Skeletal muscle tissue (tissue), 4 donors: ENCODE measurements around the gene SLC35A5. TPM values are rescaled to one million over a fixed set of nuclear protein-coding genes. Genes with fewer than 3 reads are reported as not detected.

Experiments used
- H3K27ac ChIP-seq: one replicate; pipeline ENCODE4 v1.7.0; 2013; ENCODE audit warnings: mild to moderate bottlenecking, low read depth, low read length, inconsistent platforms
- H3K27me3 ChIP-seq, 3 donors: one replicate each; pipeline ENCODE4 v1.7.0; 2013; ENCODE audit warnings: low read length in 3 of 3; ENCODE audit not compliant: control insufficient read depth in 3 of 3, insufficient read depth in 3 of 3
- H3K36me3 ChIP-seq, 3 donors: one replicate each; pipeline ENCODE4 v1.7.0; 2013; ENCODE audit warnings: low read length in 3 of 3; ENCODE audit not compliant: control insufficient read depth in 3 of 3, insufficient read depth in 3 of 3
- H3K4me1 ChIP-seq, 3 donors: one replicate each; pipeline ENCODE4 v1.7.0; 2013; ENCODE audit warnings: low read length in 3 of 3, mild to moderate bottlenecking in 3 of 3; ENCODE audit not compliant: control insufficient read depth in 3 of 3, insufficient read depth in 3 of 3
- H3K4me3 ChIP-seq, 3 donors: one replicate each; pipeline ENCODE4 v1.7.0; 2013; ENCODE audit warnings: low read length in 3 of 3
- H3K9ac ChIP-seq, 3 donors: one replicate each; pipeline ENCODE4 v1.7.0; 2013; ENCODE audit warnings: low read length in 3 of 3, mild to moderate bottlenecking in 3 of 3, moderate library complexity in 2 of 3, low read depth in 1 of 3
- H3K9me3 ChIP-seq, 3 donors: one replicate each; pipeline ENCODE4 v1.7.0; 2013; ENCODE audit warnings: low read length in 3 of 3; ENCODE audit not compliant: control insufficient read depth in 3 of 3
- total RNA-seq: library from RNA; depleted of rRNA; stranded (reverse); fragments of >200 nt; gene quantifications from one replicate; pipeline ENCODE4 v1.2.3, GENCODE V29; 2014
- donor health status: Osteomylitis.

Gene SLC35A5
- total RNA-seq, 1 donor from 2014 or later, result 17.7 TPM

DNA sequence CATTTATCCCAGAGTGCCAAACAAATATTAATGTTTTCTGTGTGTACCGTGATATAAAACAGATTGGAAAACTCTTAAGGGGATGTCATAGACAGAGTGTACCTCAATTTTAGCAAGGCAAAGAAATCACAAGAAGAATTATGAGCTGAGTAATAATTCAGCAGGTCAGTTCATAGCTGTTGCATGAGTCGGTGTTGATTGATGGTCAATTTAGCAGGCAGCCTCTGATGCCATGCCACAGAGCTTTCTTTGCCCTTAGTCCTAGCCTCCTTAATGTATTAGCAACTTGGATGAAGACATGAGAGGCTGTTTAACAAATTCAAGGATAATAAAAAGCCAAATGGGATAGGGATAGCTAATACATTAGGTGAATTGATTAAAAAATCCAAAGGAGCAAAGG is 6.8 kb downstream of the SLC35A5 start:
- H3K9ac ChIP-seq, result no peak overlapping the region
- H3K4me3 ChIP-seq, result no peak overlapping the region
- H3K27me3 ChIP-seq, result no peaks in the 10 kb centered on the region
- H3K36me3 ChIP-seq, result peaks cover 8 to 38% (median 31%) of the 10 kb centered on the region in 3 donors
- no peak overlapping the region for H3K27ac ChIP-seq
- H3K9me3 ChIP-seq, result no peaks in the 10 kb centered on the region
- no peaks in the 10 kb centered on the region for H3K4me1 ChIP-seq

DNA sequence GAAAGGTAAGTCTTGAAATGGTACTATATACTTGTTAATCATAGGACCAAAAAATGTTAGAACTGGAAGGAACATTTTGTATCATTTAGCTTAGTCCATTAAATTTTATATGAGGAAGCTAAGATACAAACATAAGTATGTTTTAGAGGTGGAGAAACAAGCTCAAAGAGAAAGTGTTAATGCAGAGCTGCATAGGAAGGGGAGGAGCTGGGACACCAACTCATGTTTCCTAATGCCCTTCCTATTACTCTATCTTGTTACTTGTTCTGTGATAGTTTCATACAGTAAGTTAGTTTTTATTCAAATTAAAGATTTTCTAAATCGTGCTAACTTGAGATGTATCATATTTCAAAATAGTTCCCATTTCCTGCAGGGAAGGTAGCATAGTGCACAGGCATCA is 7.4 kb downstream of the SLC35A5 start:
- Histone ChIP-seq H3K4me3 (no peak overlapping the region), H3K9ac (no peak overlapping the region), H3K27me3 (no peaks in the 10 kb centered on the region), H3K9me3 (no peaks in the 10 kb centered on the region), H3K27ac (no peak overlapping the region), H3K4me1 (no peaks in the 10 kb centered on the region), H3K36me3 (peaks cover 8 to 38% (median 34%) of the 10 kb centered on the region in 3 donors)

DNA sequence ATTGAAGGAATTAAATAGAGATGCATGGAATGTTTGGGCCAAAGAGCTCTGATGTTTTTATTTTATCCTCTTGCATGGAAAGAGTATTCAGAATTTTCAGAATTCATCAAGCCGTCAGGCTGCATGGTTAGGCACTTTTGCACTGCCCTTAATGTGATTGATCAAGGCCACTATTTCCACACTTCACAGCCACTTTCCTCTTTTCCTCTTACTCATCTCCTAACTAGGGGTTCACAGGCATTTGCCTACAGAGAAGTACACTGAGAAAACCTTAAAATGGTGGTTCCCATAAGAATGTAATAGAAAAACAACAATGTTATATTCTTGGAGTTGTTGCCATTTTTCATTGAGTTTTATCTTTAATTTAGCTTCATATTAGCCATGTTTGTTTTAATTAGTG is 10.9 kb downstream of the SLC35A5 start:
- Histone ChIP-seq H3K27ac (no peak overlapping the region), H3K36me3 (peaks cover 8 to 41% (median 30%) of the 10 kb centered on the region in 3 donors), H3K9ac (no peak overlapping the region)

DNA sequence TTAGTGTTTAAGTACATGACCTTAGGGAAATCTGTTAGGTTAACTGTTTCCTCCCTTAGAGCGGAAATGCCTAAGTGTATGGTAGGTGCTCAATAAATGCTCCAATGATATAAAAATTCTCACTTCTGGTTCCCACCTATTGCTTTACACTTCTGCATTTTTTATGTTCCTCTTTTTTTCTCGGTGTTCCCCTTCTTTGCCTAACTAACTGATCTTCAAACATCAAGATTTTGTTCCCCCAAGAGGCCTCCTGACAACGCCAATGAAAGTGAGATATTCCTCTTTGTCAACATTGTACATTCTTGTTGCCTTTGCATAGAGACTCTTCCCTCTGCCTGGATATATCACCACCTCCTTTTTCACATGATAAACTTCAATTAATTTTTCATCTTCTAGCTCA is 17.4 kb downstream of the SLC35A5 start:
- Histone ChIP-seq H3K27me3 (no peaks in the 10 kb centered on the region), H3K4me1 (no peaks in the 10 kb centered on the region), H3K9ac (no peak overlapping the region), H3K27ac (no peak overlapping the region), H3K36me3 (peaks cover 5 to 29% (median 29%) of the 10 kb centered on the region in 3 donors), H3K9me3 (no peaks in the 10 kb centered on the region), H3K4me3 (no peak overlapping the region)

More for the DNA sequence above, 10.9 kb downstream of the SLC35A5 start:
- Histone ChIP-seq H3K27me3 (no peaks in the 10 kb centered on the region), H3K9me3 (no peaks in the 10 kb centered on the region), H3K4me3 (no peak overlapping the region), H3K4me1 (no peaks in the 10 kb centered on the region)

DNA sequence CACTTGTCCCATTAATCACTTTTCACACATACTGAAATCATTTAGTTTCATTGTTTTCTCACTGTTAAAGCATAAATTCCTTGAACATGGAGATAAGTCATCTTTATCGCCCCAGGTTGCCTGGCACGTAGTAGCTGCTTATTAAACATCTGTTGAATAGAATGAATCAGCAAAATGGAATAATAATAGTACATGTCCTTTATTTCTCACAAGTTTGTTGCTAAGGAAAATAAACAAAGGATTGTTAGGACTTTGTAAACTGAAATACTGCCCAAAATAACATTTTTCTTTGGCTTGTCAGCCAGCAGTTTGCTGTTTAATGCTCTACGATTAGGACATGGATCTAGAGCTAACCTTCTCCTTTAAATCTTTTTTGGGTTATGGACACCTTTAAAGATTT is 17.9 kb downstream of the SLC35A5 start:
- Histone ChIP-seq H3K27me3 (no peaks in the 10 kb centered on the region), H3K4me3 (no peak overlapping the region), H3K9me3 (no peaks in the 10 kb centered on the region), H3K4me1 (no peaks in the 10 kb centered on the region), H3K36me3 (peaks cover 5 to 32% (median 28%) of the 10 kb centered on the region in 3 donors), H3K9ac (no peak overlapping the region), H3K27ac (no peak overlapping the region)

DNA sequence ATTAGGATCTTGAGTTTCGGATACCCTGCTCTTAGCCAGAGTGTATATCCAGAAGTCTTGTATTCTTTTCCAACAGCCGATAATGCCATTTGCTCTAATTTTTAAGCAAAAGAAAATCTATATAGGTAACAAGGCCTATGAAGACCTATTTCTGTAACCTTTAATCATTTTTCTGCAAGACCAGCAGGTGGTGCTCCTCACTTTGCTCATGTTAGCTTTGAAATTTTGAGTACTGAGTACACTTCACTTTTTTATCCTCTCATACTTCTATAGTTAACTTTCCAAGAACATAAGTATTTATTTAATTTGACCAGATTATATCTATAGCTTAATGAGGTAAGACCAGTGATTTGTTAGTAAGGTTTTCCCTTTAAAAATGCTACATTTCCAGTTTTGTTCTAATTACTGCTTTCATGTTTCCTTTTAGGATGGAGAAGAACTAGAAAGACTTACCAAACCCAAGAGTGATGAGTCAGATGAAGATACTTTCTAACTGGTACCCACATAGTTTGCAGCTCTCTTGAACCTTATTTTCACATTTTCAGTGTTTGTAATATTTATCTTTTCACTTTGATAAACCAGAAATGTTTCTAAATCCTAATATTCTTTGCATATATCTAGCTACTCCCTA is 20.5 kb downstream of the SLC35A5 start:
- no peaks in the 10 kb centered on the region for H3K9me3 ChIP-seq
- H3K27me3 ChIP-seq, result no peaks in the 10 kb centered on the region
- peaks cover 5 to 33% (median 26%) of the 10 kb centered on the region in 3 donors for H3K36me3 ChIP-seq
- no peak overlapping the region for H3K27ac ChIP-seq
- H3K9ac ChIP-seq, result no peak overlapping the region
- H3K4me3 ChIP-seq, result no peak overlapping the region
- peaks cover 0 to 3% (median 0%) of the 10 kb centered on the region in 3 donors for H3K4me1 ChIP-seq

DNA sequence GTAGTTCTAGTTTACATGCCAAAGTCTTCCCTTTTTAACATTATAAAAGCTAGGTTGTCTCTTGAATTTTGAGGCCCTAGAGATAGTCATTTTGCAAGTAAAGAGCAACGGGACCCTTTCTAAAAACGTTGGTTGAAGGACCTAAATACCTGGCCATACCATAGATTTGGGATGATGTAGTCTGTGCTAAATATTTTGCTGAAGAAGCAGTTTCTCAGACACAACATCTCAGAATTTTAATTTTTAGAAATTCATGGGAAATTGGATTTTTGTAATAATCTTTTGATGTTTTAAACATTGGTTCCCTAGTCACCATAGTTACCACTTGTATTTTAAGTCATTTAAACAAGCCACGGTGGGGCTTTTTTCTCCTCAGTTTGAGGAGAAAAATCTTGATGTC is 21.3 kb downstream of the SLC35A5 start:
- Histone ChIP-seq H3K27me3 (no peaks in the 10 kb centered on the region), H3K9me3 (no peaks in the 10 kb centered on the region), H3K4me3 (no peak overlapping the region), H3K4me1 (peaks cover 0 to 3% (median 0%) of the 10 kb centered on the region in 3 donors), H3K36me3 (peaks cover 5 to 33% (median 26%) of the 10 kb centered on the region in 3 donors), H3K9ac (no peak overlapping the region), H3K27ac (no peak overlapping the region)

DNA sequence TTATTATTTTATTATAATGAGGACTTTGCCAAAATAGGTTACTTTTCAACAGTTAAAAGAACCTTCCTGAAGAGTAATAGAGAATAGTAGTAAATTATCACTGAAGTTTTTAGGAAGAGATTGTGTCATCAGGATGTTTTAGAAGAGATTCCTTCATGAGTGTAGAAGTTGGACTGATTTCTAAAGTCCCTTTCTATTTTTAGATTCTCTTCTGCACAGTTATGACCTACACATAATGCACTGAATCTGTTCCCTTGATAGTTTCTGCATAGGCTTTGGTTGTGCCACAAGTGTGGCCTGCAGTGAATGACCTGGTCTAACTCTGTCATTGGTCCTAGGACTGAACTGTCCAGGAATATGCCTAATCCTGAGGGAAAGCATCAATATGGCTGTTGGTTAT is 23.9 kb downstream of the SLC35A5 start:
- no peak overlapping the region for H3K4me3 ChIP-seq
- H3K36me3 ChIP-seq, result peaks cover 4 to 22% (median 18%) of the 10 kb centered on the region in 3 donors
- H3K27me3 ChIP-seq, result no peaks in the 10 kb centered on the region
- no peak overlapping the region for H3K27ac ChIP-seq
- no peaks in the 10 kb centered on the region for H3K9me3 ChIP-seq
- peaks cover 0 to 3% (median 0%) of the 10 kb centered on the region in 3 donors for H3K4me1 ChIP-seq
- no peak overlapping the region for H3K9ac ChIP-seq

DNA sequence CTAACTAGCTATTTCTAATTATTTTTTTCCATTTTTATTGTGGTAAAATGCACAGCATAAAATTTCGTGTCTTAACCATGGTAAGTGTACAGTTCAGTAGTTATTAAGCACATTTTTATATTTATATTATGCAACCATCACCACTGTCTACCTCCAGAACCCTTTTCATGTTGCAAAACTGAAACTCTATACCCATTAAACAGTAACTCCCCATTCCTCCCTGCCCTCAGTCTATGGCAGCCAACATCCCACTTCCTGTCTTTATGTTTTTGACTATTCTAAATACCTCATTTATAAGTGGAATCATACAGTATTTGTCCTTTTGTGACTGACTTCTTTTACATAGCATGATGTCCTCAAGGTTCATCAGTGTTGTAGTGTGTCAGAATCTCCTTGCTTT is 25.5 kb downstream of the SLC35A5 start:
- peaks cover 0 to 19% (median 9%) of the 10 kb centered on the region in 3 donors for H3K36me3 ChIP-seq
- no peak overlapping the region for H3K27ac ChIP-seq

DNA sequence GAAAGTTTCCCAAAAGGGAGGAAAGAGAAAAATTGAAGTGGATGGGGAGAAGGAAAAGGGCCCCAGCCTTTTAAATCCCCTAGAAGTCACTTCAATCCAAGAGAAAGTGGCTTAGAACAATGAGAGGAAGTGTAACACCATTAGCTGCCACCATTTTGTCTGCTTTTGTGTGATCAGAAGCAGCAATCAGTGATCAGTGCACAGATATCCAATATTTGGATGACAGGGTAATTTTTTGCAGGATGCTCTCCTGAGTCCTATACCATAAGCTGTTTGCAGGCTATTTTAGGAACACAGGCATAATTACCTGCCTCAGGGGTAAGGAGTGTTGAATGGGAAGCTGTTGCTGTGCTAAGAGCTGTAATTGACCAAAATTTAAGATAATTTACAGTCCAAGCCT is 31.4 kb downstream of the SLC35A5 start:
- H3K4me3 ChIP-seq, result no peak overlapping the region
- no peak overlapping the region for H3K27ac ChIP-seq
- H3K4me1 ChIP-seq, result no peaks in the 10 kb centered on the region
- H3K36me3 ChIP-seq, result no peaks in the 10 kb centered on the region
- no peaks in the 10 kb centered on the region for H3K27me3 ChIP-seq
- no peaks in the 10 kb centered on the region for H3K9me3 ChIP-seq
- H3K9ac ChIP-seq, result no peak overlapping the region

More for the DNA sequence above, 25.5 kb downstream of the SLC35A5 start:
- Histone ChIP-seq H3K4me3 (no peak overlapping the region), H3K9ac (no peak overlapping the region), H3K9me3 (no peaks in the 10 kb centered on the region), H3K4me1 (peaks cover 0 to 3% (median 0%) of the 10 kb centered on the region in 3 donors), H3K27me3 (no peaks in the 10 kb centered on the region)
